ENCODE measurements around the gene UMODL1.
"Not testable (repeated sequence)": the region's sequence is repeated elsewhere in the genome, so short reads cannot be mapped to it uniquely, and the experiment has no call there.

GRCh38 chr21:42116551-42116950 lies 45.4 kb downstream of the UMODL1 start:
- not testable (repeated sequence) for TF ChIP-seq SPI1 (IDR thresholded peaks at IDR 0.05; ENCODE audit: borderline replicate concordance, low read depth); POLR2AphosphoS5 (IDR thresholded peaks at IDR 0.05; ENCODE audit: low read depth); GABPA (IDR thresholded peaks at IDR 0.05; ENCODE audit: low read depth); CTCF (IDR thresholded peaks at IDR 0.05; ENCODE audit: insufficient read depth, low read length)
